ENCODE data around the gene KCNB1.

KCNB1 gene

GRCh38 chr20:49344975-49345374, 137.5 kb downstream of the KCNB1 start:
- H3K18ac ChIP-seq (ENCODE audit: low read depth in 1 of 2, low read length in 2 of 2), result no peak overlapping the region
- H3K4me1 ChIP-seq (ENCODE audit: control insufficient read depth, insufficient read depth, low read depth, low read length), result peaks cover 19% of the 10 kb centered on the region
- H4K8ac ChIP-seq (ENCODE audit: low read length), result no peak overlapping the region
- H4K91ac ChIP-seq (ENCODE audit: low read length), result no peak overlapping the region
- WGBS, result 34% methylated on average over 7 of the region's 9 CpGs
- peak overlapping the region; percentile 61 for H3K27ac ChIP-seq (ENCODE audit: low read length, poor library complexity, severe bottlenecking)
- no peaks in the 10 kb centered on the region for H3K36me3 ChIP-seq (ENCODE audit: control insufficient read depth in 1 of 2, insufficient read depth in 2 of 2, low read depth in 1 of 2, low read length in 2 of 2)
- peak overlapping the region; percentile 86 for H3K9ac ChIP-seq (ENCODE audit: low read length)
- H2BK15ac ChIP-seq (ENCODE audit: low read depth, poor library complexity, severe bottlenecking), result no peak overlapping the region
- H3K14ac ChIP-seq (ENCODE audit: low read length in 2 of 2), result no peak overlapping the region
- H3K27me3 ChIP-seq (ENCODE audit: control insufficient read depth in 1 of 2, insufficient read depth in 1 of 2, low read length in 2 of 2), result peaks cover 0 to 35% of the 10 kb centered on the region in 2 experiments
- peak overlapping the region; percentile 44 for H3K4me2 ChIP-seq (ENCODE audit: low read length, poor library complexity, severe bottlenecking)
- no peak overlapping the region for H3K23ac ChIP-seq (ENCODE audit: low read length in 2 of 2)
- peak; percentile 74 for DNase-seq
- no peaks in the 10 kb centered on the region for H3K9me3 ChIP-seq (ENCODE audit: control insufficient read depth, low read length)
- H2BK5ac ChIP-seq (ENCODE audit: low read depth, low read length, poor library complexity, severe bottlenecking), result no peak overlapping the region
- H2BK12ac ChIP-seq (ENCODE audit: low read length in 2 of 2), result no peak overlapping the region
- no peak overlapping the region for H2BK120ac ChIP-seq (ENCODE audit: low read depth, low read length)
- H2AFZ ChIP-seq (ENCODE audit: low read depth, low read length), result no peak overlapping the region
- H2AK5ac ChIP-seq (ENCODE audit: low read length, severe bottlenecking), result peak overlapping the region; percentile 2
- no peak overlapping the region for H3K4ac ChIP-seq (ENCODE audit: low read depth in 1 of 2, low read length in 2 of 2)
- no peaks in the 10 kb centered on the region for H3K79me1 ChIP-seq (replicated peaks; ENCODE audit: low read length, poor library complexity, severe bottlenecking)
- H3K4me3 ChIP-seq (ENCODE audit: insufficient read depth in 1 of 2, low read depth in 1 of 2, low read length in 2 of 2), result peak overlapping the region in 1 of 2 experiments; percentile 32

GRCh38 chr20:49344140-49344539, 138.3 kb downstream of the KCNB1 start:
- Histone ChIP-seq H3K4me1 (ENCODE audit: control insufficient read depth, insufficient read depth, low read depth, low read length) (peaks cover 19% of the 10 kb centered on the region), H3K36me3 (ENCODE audit: control insufficient read depth in 1 of 2, insufficient read depth in 2 of 2, low read depth in 1 of 2, low read length in 2 of 2) (no peaks in the 10 kb centered on the region), H3K23ac (ENCODE audit: low read length in 2 of 2) (no peak overlapping the region), H2BK120ac (ENCODE audit: low read depth, low read length) (no peak overlapping the region), H3K27ac (ENCODE audit: low read length, poor library complexity, severe bottlenecking) (no peak overlapping the region), H3K9ac (ENCODE audit: low read length) (no peak overlapping the region), H4K8ac (ENCODE audit: low read length) (no peak overlapping the region), H3K4me3 (ENCODE audit: insufficient read depth in 1 of 2, low read depth in 1 of 2, low read length in 2 of 2) (no peak overlapping the region), H3K27me3 (ENCODE audit: control insufficient read depth in 1 of 2, insufficient read depth in 1 of 2, low read length in 2 of 2) (peaks cover 0 to 35% of the 10 kb centered on the region in 2 experiments), H4K91ac (ENCODE audit: low read length) (no peak overlapping the region), H2BK15ac (ENCODE audit: low read depth, poor library complexity, severe bottlenecking) (no peak overlapping the region), H3K4ac (ENCODE audit: low read depth in 1 of 2, low read length in 2 of 2) (no peak overlapping the region), H2AK5ac (ENCODE audit: low read length, severe bottlenecking) (peak overlapping the region; percentile 0), H2AFZ (ENCODE audit: low read depth, low read length) (no peak overlapping the region), H2BK5ac (ENCODE audit: low read depth, low read length, poor library complexity, severe bottlenecking) (no peak overlapping the region), H3K9me3 (ENCODE audit: control insufficient read depth, low read length) (no peaks in the 10 kb centered on the region), H2BK12ac (ENCODE audit: low read length in 2 of 2) (no peak overlapping the region), H3K79me1 (replicated peaks; ENCODE audit: low read length, poor library complexity, severe bottlenecking) (no peaks in the 10 kb centered on the region), H3K18ac (ENCODE audit: low read depth in 1 of 2, low read length in 2 of 2) (no peak overlapping the region), H3K14ac (ENCODE audit: low read length in 2 of 2) (no peak overlapping the region), H3K4me2 (ENCODE audit: low read length, poor library complexity, severe bottlenecking) (no peak overlapping the region)
- 74% methylated on average over 2 of the region's 2 CpGs for WGBS
- DNase-seq, result no peak

GRCh38 chr20:49343246-49343645, 139.2 kb downstream of the KCNB1 start:
- no peak overlapping the region for H4K91ac ChIP-seq (ENCODE audit: low read length)
- H2AFZ ChIP-seq (ENCODE audit: low read depth, low read length), result no peak overlapping the region
- no peaks in the 10 kb centered on the region for H3K9me3 ChIP-seq (ENCODE audit: control insufficient read depth, low read length)
- no peak overlapping the region for H3K4me2 ChIP-seq (ENCODE audit: low read length, poor library complexity, severe bottlenecking)
- H3K23ac ChIP-seq (ENCODE audit: low read length in 2 of 2), result no peak overlapping the region
- H3K79me1 ChIP-seq (replicated peaks; ENCODE audit: low read length, poor library complexity, severe bottlenecking), result no peaks in the 10 kb centered on the region
- WGBS, result 75% methylated on average over 5 of the region's 9 CpGs
- DNase-seq, result no peak
- H3K4me3 ChIP-seq (ENCODE audit: insufficient read depth in 1 of 2, low read depth in 1 of 2, low read length in 2 of 2), result no peak overlapping the region
- no peak overlapping the region for H3K18ac ChIP-seq (ENCODE audit: low read depth in 1 of 2, low read length in 2 of 2)
- no peaks in the 10 kb centered on the region for H3K36me3 ChIP-seq (ENCODE audit: control insufficient read depth in 1 of 2, insufficient read depth in 2 of 2, low read depth in 1 of 2, low read length in 2 of 2)
- no peak overlapping the region for H2BK5ac ChIP-seq (ENCODE audit: low read depth, low read length, poor library complexity, severe bottlenecking)
- peaks cover 19% of the 10 kb centered on the region for H3K4me1 ChIP-seq (ENCODE audit: control insufficient read depth, insufficient read depth, low read depth, low read length)
- no peak overlapping the region for H4K8ac ChIP-seq (ENCODE audit: low read length)
- no peak overlapping the region for H2AK5ac ChIP-seq (ENCODE audit: low read length, severe bottlenecking)
- H2BK15ac ChIP-seq (ENCODE audit: low read depth, poor library complexity, severe bottlenecking), result no peak overlapping the region
- H3K27me3 ChIP-seq (ENCODE audit: control insufficient read depth in 1 of 2, insufficient read depth in 1 of 2, low read length in 2 of 2), result peaks cover 0 to 27% of the 10 kb centered on the region in 2 experiments
- no peak overlapping the region for H3K4ac ChIP-seq (ENCODE audit: low read depth in 1 of 2, low read length in 2 of 2)
- no peak overlapping the region for H2BK12ac ChIP-seq (ENCODE audit: low read length in 2 of 2)
- H3K27ac ChIP-seq (ENCODE audit: low read length, poor library complexity, severe bottlenecking), result no peak overlapping the region
- H3K9ac ChIP-seq (ENCODE audit: low read length), result no peak overlapping the region
- H2BK120ac ChIP-seq (ENCODE audit: low read depth, low read length), result no peak overlapping the region
- no peak overlapping the region for H3K14ac ChIP-seq (ENCODE audit: low read length in 2 of 2)

GRCh38 chr20:49340161-49340966, 142.1 kb downstream of the KCNB1 start:
- 86% methylated on average over 14 of the region's 14 CpGs for WGBS
- Histone ChIP-seq H3K18ac (ENCODE audit: low read depth in 1 of 2, low read length in 2 of 2) (no peak overlapping the region), H3K4me1 (ENCODE audit: control insufficient read depth, insufficient read depth, low read depth, low read length) (peaks cover 14% of the 10 kb centered on the region), H2BK5ac (ENCODE audit: low read depth, low read length, poor library complexity, severe bottlenecking) (no peak overlapping the region), H4K91ac (ENCODE audit: low read length) (no peak overlapping the region), H3K4me2 (ENCODE audit: low read length, poor library complexity, severe bottlenecking) (no peak overlapping the region), H3K4ac (ENCODE audit: low read depth in 1 of 2, low read length in 2 of 2) (no peak overlapping the region), H4K8ac (ENCODE audit: low read length) (no peak overlapping the region), H3K36me3 (ENCODE audit: control insufficient read depth in 1 of 2, insufficient read depth in 2 of 2, low read depth in 1 of 2, low read length in 2 of 2) (no peaks in the 10 kb centered on the region), H2BK15ac (ENCODE audit: low read depth, poor library complexity, severe bottlenecking) (no peak overlapping the region), H3K79me1 (replicated peaks; ENCODE audit: low read length, poor library complexity, severe bottlenecking) (no peaks in the 10 kb centered on the region), H3K9me3 (ENCODE audit: control insufficient read depth, low read length) (no peaks in the 10 kb centered on the region), H3K27ac (ENCODE audit: low read length, poor library complexity, severe bottlenecking) (no peak overlapping the region), H2AFZ (ENCODE audit: low read depth, low read length) (no peak overlapping the region), H3K14ac (ENCODE audit: low read length in 2 of 2) (no peak overlapping the region), H2BK120ac (ENCODE audit: low read depth, low read length) (no peak overlapping the region), H2BK12ac (ENCODE audit: low read length in 2 of 2) (no peak overlapping the region), H3K23ac (ENCODE audit: low read length in 2 of 2) (no peak overlapping the region), H3K4me3 (ENCODE audit: insufficient read depth in 1 of 2, low read depth in 1 of 2, low read length in 2 of 2) (peak overlapping the region in 1 of 2 experiments; percentile 43), H2AK5ac (ENCODE audit: low read length, severe bottlenecking) (no peak overlapping the region), H3K27me3 (ENCODE audit: control insufficient read depth in 1 of 2, insufficient read depth in 1 of 2, low read length in 2 of 2) (peaks cover 14 to 43% of the 10 kb centered on the region in 2 experiments), H3K9ac (ENCODE audit: low read length) (peak overlapping the region; percentile 36)
- no peak for DNase-seq
